Progenitor cell of endocrine pancreas (in vitro differentiated cells): ENCODE data around the gene OXCT1. TPM values are rescaled to one million over a fixed set of nuclear protein-coding genes. Genes with fewer than 3 reads are reported as not detected.

ENCODE experiments used
- DNase-seq: peaks from one replicate; pipeline ENCODE4 v3.0.0; 2021; ENCODE audit warnings: low spot score; ENCODE audit not compliant: unreplicated experiment
- H3K27ac Mint-ChIP-seq: 2 replicates; pipeline ENCODE4 v1.8.0; 2021; ENCODE audit warnings: mild to moderate bottlenecking, moderate library complexity, mixed read lengths
- H3K27me3 Mint-ChIP-seq: 2 replicates; pipeline ENCODE4 v1.8.0; 2021; ENCODE audit warnings: mixed read lengths
- H3K36me3 Mint-ChIP-seq: 2 replicates; pipeline ENCODE4 v1.8.0; 2022; ENCODE audit warnings: mixed read lengths; ENCODE audit not compliant: insufficient read depth
- H3K4me1 Mint-ChIP-seq: 2 replicates; pipeline ENCODE4 v1.8.0; 2021; ENCODE audit warnings: low read depth, mixed read lengths
- H3K4me3 Mint-ChIP-seq: 2 replicates; pipeline ENCODE4 v1.8.0; 2021; ENCODE audit warnings: low read depth, mild to moderate bottlenecking, moderate library complexity, mixed read lengths
- H3K9me3 Mint-ChIP-seq: 2 replicates; pipeline ENCODE4 v1.8.0; 2021; ENCODE audit warnings: low read depth, mixed read lengths
- CTCF ChIP-seq: fragments of 200-600 bp; sonication (generic); IDR thresholded peaks from one replicate; pipeline ENCODE4 v1.5.0; 2021; ENCODE audit warnings: antibody characterized with exemption, mild to moderate bottlenecking; ENCODE audit not compliant: unreplicated experiment
- total RNA-seq: library from RNA; stranded (reverse); gene quantifications from 2 replicates; pipeline ENCODE4 v1.2.1, GENCODE V29; 2021

The OXCT1 gene
- total RNA-seq, 1 donor from 2014 or later = 19.9 TPM

GRCh38 chr5:41794471-41794870 lies 75.8 kb downstream of the OXCT1 start:
- Mint-ChIP-seq H3K4me1 (peaks cover 12% of the 10 kb centered on the region), H3K4me3 (no peak overlapping the region), H3K27me3 (no peaks in the 10 kb centered on the region), H3K9me3 (no peaks in the 10 kb centered on the region), H3K36me3 (peaks cover 4% of the 10 kb centered on the region), H3K27ac (peak overlapping the region; percentile 74)
- TF ChIP-seq CTCF = no peak
- DNase-seq = no peak

GRCh38 chr5:41793141-41793770 lies 77.0 kb downstream of the OXCT1 start:
- H3K4me1 Mint-ChIP-seq = peaks cover 12% of the 10 kb centered on the region
- DNase-seq = no peak
- no peaks in the 10 kb centered on the region for H3K9me3 Mint-ChIP-seq
- TF ChIP-seq CTCF = no peak
- no peak overlapping the region for H3K27ac Mint-ChIP-seq
- no peak overlapping the region for H3K4me3 Mint-ChIP-seq
- H3K36me3 Mint-ChIP-seq = peaks cover 4% of the 10 kb centered on the region
- H3K27me3 Mint-ChIP-seq = no peaks in the 10 kb centered on the region

- Mint-ChIP-seq H3K27me3 (no peaks in the 10 kb centered on the region), H3K27ac (no peak overlapping the region), H3K4me3 (no peak overlapping the region), H3K4me1 (peaks cover 30% of the 10 kb centered on the region), H3K36me3 (peaks cover 4% of the 10 kb centered on the region), H3K9me3 (no peaks in the 10 kb centered on the region)
- DNase-seq = no peak
- TF ChIP-seq CTCF = no peak
Measured at GRCh38 chr5:41790038-41790776, 80.0 kb downstream of the OXCT1 start.

- Mint-ChIP-seq H3K4me3 (no peak overlapping the region), H3K9me3 (no peaks in the 10 kb centered on the region)
Measured at GRCh38 chr5:41789434-41789833, 80.8 kb downstream of the OXCT1 start.

GRCh38 chr5:41788941-41789368 lies 81.3 kb downstream of the OXCT1 start:
- H3K4me3 Mint-ChIP-seq = no peak overlapping the region
- TF ChIP-seq CTCF = no peak

More at GRCh38 chr5:41789434-41789833, 80.8 kb downstream of the OXCT1 start:
- no peak for TF ChIP-seq CTCF
- H3K36me3 Mint-ChIP-seq = peaks cover 4% of the 10 kb centered on the region
- no peaks in the 10 kb centered on the region for H3K27me3 Mint-ChIP-seq
- H3K27ac Mint-ChIP-seq = no peak overlapping the region
- H3K4me1 Mint-ChIP-seq = peaks cover 27% of the 10 kb centered on the region
- DNase-seq = no peak

More at GRCh38 chr5:41788941-41789368, 81.3 kb downstream of the OXCT1 start:
- DNase-seq = no peak
- Mint-ChIP-seq H3K27me3 (no peaks in the 10 kb centered on the region), H3K4me1 (peaks cover 22% of the 10 kb centered on the region), H3K36me3 (peaks cover 4% of the 10 kb centered on the region), H3K9me3 (no peaks in the 10 kb centered on the region), H3K27ac (no peak overlapping the region)
